Measurements from ENCODE around the gene PADI3. TPM values are rescaled to one million over a fixed set of nuclear protein-coding genes. Genes with fewer than 3 reads are reported as not detected.

The PADI3 gene
- total and polyA plus RNA-seq, 2 of the 13 experiments (the other 11 are each of a cell fraction or from before 2014, with no cell fraction given) = not detected

DNA sequence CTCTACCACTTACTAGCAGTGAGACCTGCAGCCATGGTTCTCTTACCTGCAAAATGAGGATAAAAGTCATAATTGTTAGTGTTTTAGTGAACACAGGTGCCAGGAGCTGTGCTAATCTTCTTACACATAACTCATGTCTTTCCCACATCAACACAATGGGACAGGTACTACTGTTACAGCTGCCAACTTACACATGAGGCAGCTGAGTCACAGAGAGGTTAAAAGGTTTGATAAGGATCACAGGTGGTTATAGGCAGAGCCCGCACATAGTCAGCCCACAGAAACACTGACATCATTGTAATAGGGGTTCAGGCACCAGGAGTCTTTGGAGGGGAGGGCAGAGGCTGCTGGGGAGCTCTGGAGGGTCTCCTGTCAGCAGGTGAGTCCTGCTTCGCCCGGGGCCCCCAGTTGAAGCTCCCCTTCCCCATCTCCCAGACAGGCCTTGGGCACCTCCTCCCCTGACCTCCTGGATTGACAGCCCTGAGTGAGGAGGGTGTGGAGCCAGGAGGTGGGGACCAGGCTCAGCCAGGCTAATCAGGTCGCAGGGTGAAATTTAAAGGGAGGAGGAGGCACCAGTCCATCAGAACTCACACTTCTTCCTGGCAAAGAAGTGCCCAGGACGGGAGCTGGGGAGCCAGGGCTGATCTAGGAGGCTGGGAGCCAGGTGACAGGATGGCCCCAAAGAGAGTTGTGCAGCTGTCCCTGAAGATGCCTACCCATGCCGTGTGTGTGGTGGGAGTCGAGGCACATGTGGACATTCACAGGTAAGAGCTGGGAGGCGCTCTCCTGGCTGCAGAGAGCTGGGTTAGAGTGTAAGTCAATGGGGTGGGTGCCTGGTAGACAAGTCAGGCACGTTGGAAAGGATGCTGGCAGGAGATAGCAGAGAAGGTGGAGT lies 44.1 kb upstream of the PADI3 start, which contains the start of gene PADI1:
TSS of gene PADI1 (plus strand) at position 583 of the 895 bp plus-strand sequence. CDS start at position 673, 90 bp downstream.
- Histone ChIP-seq H3K27me3 (ENCODE audit: control insufficient read depth in 1 of 2, insufficient read depth in 2 of 2, low read length in 2 of 2) (peaks cover 0 to 7% of the 10 kb centered on the region in 2 experiments; a peak in 2 of 5 replicates), H2AFZ (ENCODE audit: low read length) (no peak within 1 kb of the TSS), H3K4me1 (ENCODE audit: insufficient read depth, low read length) (0 out of 2 replicates have a peak, but pooled peaks cover 10% of the 10 kb centered on the region), H3K4me3 (replicated peaks in 1 of 3; ENCODE audit: insufficient read depth in 1 of 3, low read depth in 2 of 3, low read length in 3 of 3) (no peak within 1 kb of the TSS), H3K79me2 (ENCODE audit: insufficient read depth, low read length) (no peaks in the 10 kb centered on the region), H3K9me3 (ENCODE audit: low read length) (no peaks in the 10 kb centered on the region), H3K27ac (ENCODE audit: extremely low read length, insufficient read depth, low read length) (no peak within 1 kb of the TSS), H3K36me3 (replicated peaks in 1 of 2; ENCODE audit: control insufficient read depth in 1 of 2, insufficient read depth in 2 of 2, low read length in 2 of 2) (no peaks in the 10 kb centered on the region), H4K20me1 (ENCODE audit: insufficient read depth, low read length) (no peaks in the 10 kb centered on the region), H3K9ac (ENCODE audit: insufficient read depth, low read depth, low read length) (no peak within 1 kb of the TSS), H3K4me2 (ENCODE audit: low read depth, low read length) (no peak within 1 kb of the TSS)
- POLR2A ChIA-PET = no interaction called here
- no peak for DNase-seq (ENCODE audit: low spot score)
- intact Hi-C loops (cut with micrococcal nuclease; ENCODE audit: unreplicated experiment) (no loop called here), in situ Hi-C loops (cut with HindIII; ENCODE audit: extremely low pct_ligation_motif_present, low pct_unique_long_range_greater_than_20kb) (no loop called here)
- CTCF ChIA-PET (ENCODE audit: low intra/inter-chr PET ratio, low total read pairs) = no interaction called here
- no peak for ATAC-seq
- WGBS (ENCODE audit: low lambda C conversion rate) = 16% methylated on average over 8 of the region's 9 CpGs
- TF ChIP-seq NR2F1 (CRISPR knock-in tag; IDR thresholded peaks at IDR 0.05) (no peak), ZNF549 (CRISPR knock-in tag; IDR thresholded peaks at IDR 0.05) (no peak), ZSCAN29 (CRISPR knock-in tag; conservative IDR thresholded peaks at IDR 0.05) (no peak), DNMT3B (CRISPR knock-in tag; conservative IDR thresholded peaks at IDR 0.05) (no peak), ESRRA (CRISPR knock-in tag; IDR thresholded peaks at IDR 0.05; ENCODE audit: low read depth) (no peak), ZNF672 (CRISPR knock-in tag; IDR thresholded peaks at IDR 0.05) (no peak), ZNF720 (CRISPR knock-in tag; IDR thresholded peaks at IDR 0.05) (no peak), TBX3 (IDR thresholded peaks at IDR 0.05; ENCODE audit: borderline replicate concordance) (no peak)
- TF ChIP-seq, protein P1, sequence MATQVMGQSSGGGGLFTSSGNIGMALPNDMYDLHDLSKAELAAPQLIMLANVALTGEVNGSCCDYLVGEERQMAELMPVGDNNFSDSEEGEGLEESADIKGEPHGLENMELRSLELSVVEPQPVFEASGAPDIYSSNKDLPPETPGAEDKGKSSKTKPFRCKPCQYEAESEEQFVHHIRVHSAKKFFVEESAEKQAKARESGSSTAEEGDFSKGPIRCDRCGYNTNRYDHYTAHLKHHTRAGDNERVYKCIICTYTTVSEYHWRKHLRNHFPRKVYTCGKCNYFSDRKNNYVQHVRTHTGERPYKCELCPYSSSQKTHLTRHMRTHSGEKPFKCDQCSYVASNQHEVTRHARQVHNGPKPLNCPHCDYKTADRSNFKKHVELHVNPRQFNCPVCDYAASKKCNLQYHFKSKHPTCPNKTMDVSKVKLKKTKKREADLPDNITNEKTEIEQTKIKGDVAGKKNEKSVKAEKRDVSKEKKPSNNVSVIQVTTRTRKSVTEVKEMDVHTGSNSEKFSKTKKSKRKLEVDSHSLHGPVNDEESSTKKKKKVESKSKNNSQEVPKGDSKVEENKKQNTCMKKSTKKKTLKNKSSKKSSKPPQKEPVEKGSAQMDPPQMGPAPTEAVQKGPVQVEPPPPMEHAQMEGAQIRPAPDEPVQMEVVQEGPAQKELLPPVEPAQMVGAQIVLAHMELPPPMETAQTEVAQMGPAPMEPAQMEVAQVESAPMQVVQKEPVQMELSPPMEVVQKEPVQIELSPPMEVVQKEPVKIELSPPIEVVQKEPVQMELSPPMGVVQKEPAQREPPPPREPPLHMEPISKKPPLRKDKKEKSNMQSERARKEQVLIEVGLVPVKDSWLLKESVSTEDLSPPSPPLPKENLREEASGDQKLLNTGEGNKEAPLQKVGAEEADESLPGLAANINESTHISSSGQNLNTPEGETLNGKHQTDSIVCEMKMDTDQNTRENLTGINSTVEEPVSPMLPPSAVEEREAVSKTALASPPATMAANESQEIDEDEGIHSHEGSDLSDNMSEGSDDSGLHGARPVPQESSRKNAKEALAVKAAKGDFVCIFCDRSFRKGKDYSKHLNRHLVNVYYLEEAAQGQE (IDR thresholded peaks at IDR 0.05; ENCODE audit: borderline replicate concordance in 1 of 2, low read depth in 1 of 2, low read length in 2 of 2) = no peak
- TF ChIP-seq, protein P2, sequence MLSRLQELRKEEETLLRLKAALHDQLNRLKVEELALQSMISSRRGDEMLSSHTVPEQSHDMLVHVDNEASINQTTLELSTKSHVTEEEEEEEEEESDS (CRISPR knock-in tag; IDR thresholded peaks at IDR 0.05; ENCODE audit: borderline replicate concordance) = no peak
- FAIRE-seq = no peak
- BruUV-seq (replicated peaks) = no TSS peak

Data from HepG2 (cell line).